NB4 (cell line): Measurements from ENCODE around the gene TMEM121.

Source experiments
- CTCF ChIP-seq: IDR thresholded peaks from one replicate; pipeline ENCODE4 v1.5.1; 2012; ENCODE audit warnings: low read depth, low read length
- POLR2A ChIP-seq: IDR thresholded peaks from 2 replicates; pipeline ENCODE4 v1.6.1; 2011; ENCODE audit warnings: mild to moderate bottlenecking; ENCODE audit not compliant: insufficient read length; ENCODE audit errors: extremely low read depth

- TF ChIP-seq POLR2A = no peak
- peak; percentile 90 for TF ChIP-seq CTCF
These were observed 45.3 kb upstream of the TMEM121 start for GRCh38 chr14:105480807-105481801.
